NK-92 (cell line): ENCODE measurements around the gene APOC1.
"Not testable (repeated sequence)": the region's sequence is repeated elsewhere in the genome, so short reads cannot be mapped to it uniquely, and the experiment has no call there.

ENCODE experiments used
- DNase-seq: peaks from one replicate; lab custom pipeline; 2025; ENCODE audit not compliant: unreplicated experiment; lab: John Stamatoyannopoulos, UW

Gene APOC1

DNA sequence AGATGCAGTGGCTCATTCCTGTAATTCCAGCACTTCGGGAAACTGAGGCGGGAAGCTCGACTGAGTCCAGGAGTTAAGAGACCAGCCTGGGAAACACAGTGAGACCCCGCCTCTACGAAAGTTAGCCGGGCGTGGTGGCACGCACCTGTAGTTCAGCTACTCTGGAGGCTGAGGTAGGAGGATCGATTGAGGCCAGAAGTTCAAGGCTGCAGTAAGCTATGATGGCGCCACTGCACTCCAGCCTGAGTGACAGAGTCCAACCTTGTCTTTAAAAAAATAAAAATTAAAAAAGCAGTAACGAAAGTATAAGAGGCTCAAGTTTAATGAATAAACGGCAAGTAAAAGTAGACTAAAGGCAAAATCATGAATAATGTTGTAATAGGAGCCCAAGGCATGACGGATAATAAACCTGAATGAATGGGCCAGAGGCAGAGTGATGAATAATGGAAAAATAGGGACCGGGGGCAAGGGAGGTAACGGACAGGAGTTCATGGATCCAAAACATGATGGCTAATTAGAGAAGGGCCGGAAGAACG, 24.5 kb upstream of the APOC1 start:
- no peak for DNase-seq

DNA sequence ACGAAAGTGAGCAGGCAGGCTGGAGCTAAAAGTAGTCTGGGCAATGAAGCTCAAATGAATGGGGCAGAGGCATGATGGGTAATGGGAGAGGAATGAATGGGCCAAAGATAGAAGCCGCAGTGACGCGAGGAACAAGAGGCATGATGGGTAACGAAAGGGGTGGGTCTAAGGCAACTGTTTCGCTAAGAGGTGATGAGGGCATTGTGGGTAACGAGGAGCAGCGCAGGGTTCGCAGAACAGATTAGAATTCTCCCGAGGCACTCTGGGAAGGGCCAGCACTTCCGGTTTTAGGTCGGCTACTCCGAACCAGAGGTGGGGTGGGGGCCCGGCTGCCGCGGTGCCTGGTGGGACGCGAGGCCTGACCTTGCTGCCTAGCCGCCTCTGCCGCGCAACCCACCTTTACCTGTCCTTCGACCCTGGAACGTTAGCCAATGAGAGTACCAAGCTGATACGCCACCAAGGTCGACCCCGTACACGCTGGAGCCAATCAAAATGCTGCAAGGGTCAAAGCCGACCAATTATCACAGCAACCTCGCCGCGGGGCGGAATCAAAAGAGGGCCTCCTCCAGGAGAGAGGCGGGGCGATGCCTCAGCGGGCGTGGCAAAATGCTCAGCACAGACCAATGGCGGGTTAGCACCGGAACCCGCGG, 23.9 kb upstream of the APOC1 start:
- DNase-seq, result peak; percentile 98

DNA sequence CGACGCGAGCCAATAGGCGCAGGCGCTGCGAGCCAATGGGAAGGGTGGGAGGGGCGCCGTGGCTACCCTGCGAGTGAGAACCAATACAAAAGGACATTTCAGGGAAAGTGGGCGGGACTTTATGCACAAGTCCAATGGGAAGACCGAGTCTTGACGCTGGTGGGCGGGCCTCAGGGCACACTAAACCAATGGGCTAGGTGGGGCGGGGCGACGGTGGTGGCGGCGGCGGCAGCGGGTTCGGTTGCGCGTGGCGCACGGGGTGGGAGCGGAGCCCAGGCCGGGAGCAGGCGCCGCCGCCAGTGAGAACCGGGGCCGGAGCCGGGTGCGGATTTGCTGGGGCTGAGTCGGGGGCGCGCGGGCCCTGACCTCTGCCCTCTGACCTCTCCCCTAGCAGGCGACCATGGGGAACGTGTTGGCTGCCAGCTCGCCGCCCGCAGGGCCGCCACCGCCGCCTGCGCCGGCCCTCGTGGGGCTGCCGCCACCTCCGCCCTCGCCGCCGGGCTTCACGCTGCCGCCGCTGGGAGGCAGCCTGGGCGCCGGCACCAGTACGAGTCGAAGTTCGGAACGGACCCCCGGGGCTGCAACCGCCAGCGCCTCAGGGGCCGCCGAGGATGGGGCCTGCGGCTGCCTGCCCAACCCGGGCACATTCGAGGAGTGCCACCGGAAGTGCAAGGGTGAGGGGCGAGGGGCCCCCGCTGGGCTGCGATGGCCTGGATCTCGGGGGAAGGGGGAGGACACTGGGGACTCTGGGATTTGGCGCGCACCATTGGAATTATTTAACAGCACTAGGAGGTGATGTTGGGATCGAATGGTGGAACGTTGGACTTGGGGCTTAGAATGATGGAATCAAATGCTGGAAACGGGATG, 23.2 kb upstream of the APOC1 start, which contains the start of gene TOMM40:
TOMM40 (plus strand) TSS at position 239 of the 867 bp plus-strand sequence; CDS start at position 401, 162 bp downstream.
- no peak for DNase-seq

DNA sequence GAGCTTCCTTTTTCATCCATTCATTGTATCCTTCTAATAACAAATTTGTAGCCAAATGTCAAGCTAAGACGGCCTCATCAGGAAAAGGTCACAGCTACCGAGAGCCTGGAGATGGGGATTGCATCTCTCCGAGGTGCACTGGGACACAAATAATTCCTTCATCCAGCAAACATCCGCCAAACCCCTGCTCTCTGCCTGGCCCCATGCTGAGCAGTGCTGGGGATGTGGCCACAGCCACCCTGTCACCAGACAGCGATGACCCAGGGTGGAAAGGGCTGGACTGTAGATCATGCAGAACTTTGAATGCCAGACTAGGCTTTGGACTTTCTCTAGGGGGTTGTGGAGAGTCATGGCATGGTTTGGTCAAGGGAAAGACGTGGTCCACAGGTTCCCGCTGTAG, 21.5 kb upstream of the APOC1 start:
- no peak for DNase-seq

DNA sequence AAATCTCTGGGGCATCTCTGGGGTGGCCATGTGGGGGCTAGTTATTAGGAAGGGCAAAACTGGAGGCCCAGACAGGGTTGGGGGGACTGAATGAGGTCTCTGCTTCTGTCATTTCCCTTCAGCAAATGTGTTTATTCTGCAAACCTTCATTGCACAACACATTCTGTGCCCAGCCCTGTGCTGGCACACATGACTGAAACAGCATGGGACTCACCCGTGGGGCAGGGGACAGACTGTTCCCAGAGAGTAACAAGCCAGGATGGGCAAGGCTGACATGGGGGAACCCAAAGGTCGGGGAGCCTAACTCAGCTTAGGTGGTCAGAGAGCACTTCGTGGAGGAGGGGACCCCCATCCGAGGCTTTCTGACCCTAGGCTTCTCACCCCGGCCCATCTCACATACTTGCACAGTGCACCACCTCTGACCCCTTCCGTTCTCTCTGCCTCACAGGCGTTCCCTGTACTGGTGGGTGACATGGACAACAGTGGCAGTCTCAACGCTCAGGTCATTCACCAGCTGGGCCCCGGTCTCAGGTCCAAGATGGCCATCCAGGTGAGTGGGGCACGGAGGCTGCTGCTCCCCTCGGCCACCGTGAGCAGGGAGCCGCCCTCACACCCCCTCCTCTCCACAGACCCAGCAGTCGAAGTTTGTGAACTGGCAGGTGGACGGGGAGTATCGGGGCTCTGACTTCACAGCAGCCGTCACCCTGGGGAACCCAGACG, 20.9 kb upstream of the APOC1 start:
- DNase-seq, result no peak

DNA sequence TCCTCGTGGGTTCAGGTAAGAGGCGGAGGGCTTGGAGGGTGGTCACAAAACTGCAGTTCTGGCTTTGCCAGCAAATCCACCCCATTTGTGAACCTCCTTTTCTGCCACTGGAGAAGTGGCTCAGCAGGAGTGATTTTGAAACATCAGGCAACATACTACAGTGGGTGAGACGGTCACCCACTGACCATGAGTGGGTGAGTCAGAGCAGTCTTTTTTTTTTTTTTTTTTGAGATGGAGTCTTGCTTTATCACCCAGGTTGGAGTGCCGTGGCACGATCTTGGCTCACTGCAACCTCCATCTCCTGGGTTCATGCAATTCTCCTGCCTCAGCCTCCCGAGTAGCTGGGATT, 20.4 kb upstream of the APOC1 start:
- DNase-seq, result no peak

DNA sequence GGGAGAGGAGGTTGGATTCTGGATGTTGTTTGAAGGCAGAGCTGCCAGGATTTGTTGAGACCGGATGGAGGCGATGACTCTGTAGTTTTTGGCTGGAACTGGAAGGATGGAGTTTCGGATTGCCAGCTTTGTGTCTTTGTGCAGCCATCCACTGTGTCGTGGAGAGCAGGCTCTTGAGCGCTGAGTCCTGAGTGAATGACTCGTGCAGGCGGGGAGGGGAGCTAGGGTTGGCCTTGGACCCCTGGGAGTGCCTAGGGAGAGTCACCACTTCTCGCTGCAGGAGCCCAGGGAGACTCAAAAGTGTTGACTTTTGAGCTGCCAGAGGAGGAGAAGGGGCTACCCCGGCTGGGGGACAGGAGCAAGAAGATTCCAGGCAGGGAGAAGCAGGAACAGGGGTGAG, 19.5 kb upstream of the APOC1 start:
- DNase-seq, result no peak

DNA sequence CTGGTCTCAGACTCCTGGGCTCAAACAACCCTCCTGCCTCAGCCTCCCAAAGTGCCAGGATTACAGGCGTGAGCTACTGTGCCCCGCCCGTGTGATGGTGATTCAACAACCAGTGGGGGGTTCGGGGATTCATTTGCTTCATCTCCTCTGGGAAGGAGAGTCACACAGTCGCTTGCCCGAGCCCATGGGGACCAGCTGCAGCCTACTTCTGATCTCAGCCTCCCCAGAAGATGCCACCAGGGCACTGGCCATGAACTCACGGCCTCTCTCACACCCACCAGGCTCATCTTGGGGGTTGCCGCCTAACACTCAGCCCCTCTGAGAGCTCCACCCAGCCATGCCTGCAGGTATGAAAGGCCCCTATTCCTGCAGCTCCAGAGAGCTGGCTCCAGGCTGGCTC, 16.6 kb upstream of the APOC1 start:
- DNase-seq, result no peak

DNA sequence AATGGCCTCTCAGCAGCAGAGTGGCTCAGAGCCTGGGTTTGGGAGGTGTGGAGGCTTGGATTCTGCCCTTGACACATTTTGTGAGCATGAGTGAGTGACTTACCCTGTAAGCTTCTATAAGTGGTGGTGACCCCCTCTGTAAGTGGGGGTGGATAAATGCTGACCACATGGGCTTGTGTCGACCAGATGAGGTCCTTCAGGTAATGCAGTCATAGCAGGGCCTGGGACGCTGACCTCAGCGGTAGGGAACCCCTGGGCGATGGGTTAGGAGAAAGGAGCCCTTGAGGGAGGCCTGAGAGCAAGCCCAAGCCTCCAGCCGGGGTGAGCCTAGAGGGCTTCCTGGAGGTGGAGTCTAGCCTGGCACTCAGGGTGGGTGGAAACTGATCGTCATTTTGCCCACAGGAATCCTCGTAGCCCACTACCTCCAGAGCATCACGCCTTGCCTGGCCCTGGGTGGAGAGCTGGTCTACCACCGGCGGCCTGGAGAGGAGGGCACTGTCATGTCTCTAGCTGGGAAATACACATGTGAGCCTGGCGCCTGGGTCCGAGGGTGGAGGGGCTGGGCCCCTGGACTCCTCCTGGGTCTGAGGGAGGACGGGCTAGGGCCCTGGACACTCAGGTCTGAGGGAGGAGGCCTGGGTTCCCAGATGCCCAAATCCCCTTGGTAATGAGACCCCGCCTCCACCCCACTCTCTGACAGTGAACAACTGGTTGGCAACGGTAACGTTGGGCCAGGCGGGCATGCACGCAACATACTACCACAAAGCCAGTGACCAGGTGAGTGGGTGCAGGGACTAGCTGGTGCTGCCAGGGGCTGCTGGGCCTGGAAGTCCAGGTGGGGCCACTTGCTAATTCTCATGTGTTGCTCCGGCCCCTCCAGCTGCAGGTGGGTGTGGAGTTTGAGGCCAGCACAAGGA, 13.8 kb upstream of the APOC1 start:
- DNase-seq, result no peak

DNA sequence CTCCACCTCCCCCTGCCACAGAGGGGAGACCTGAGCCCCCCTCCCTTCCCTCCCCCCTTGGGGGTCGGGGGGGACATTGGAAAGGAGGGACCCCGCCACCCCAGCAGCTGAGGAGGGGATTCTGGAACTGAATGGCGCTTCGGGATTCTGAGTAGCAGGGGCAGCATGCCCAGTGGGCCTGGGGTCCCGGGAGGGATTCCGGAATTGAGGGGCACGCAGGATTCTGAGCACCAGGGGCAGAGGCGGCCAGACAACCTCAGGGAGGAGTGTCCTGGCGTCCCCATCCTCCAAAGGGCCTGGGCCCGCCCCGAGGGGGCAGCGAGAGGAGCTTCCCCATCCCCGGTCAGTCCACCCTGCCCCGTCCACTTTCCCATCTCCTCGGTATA, 11.2 kb upstream of the APOC1 start:
- no peak for DNase-seq

DNA sequence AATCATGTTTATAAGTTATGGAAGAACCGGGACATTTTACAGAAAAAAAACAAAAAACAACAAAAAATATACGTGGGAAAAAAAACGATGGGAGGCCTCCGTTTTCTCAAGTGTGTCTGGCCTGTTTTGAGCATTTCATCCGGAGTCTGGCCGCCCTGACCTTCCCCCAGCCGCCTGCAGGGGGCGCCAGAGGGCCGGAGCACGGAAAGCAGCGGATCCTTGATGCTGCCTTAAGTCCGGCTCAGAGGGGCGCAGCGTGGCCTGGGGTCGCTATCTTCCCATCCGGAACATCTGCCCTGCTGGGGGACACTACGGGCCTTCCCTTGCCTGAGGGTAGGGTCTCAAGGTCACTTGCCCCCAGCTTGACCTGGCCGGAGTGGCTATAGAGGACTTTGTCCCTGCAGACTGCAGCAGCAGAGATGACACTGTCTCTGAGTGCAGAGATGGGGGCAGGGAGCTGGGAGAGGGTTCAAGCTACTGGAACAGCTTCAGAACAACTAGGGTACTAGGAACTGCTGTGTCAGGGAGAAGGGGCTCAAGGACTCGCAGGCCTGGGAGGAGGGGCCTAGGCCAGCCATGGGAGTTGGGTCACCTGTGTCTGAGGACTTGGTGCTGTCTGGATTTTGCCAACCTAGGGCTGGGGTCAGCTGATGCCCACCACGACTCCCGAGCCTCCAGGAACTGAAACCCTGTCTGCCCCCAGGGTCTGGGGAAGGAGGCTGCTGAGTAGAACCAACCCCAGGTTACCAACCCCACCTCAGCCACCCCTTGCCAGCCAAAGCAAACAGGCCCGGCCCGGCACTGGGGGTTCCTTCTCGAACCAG, 10.6 kb upstream of the APOC1 start:
- DNase-seq, result no peak

DNA sequence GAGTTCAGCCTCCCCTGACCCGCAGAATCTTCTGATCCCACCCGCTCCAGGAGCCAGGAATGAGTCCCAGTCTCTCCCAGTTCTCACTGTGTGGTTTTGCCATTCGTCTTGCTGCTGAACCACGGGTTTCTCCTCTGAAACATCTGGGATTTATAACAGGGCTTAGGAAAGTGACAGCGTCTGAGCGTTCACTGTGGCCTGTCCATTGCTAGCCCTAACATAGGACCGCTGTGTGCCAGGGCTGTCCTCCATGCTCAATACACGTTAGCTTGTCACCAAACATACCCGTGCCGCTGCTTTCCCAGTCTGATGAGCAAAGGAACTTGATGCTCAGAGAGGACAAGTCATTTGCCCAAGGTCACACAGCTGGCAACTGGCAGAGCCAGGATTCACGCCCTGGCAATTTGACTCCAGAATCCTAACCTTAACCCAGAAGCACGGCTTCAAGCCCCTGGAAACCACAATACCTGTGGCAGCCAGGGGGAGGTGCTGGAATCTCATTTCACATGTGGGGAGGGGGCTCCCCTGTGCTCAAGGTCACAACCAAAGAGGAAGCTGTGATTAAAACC, 9.9 kb upstream of the APOC1 start:
- no peak for DNase-seq

DNA sequence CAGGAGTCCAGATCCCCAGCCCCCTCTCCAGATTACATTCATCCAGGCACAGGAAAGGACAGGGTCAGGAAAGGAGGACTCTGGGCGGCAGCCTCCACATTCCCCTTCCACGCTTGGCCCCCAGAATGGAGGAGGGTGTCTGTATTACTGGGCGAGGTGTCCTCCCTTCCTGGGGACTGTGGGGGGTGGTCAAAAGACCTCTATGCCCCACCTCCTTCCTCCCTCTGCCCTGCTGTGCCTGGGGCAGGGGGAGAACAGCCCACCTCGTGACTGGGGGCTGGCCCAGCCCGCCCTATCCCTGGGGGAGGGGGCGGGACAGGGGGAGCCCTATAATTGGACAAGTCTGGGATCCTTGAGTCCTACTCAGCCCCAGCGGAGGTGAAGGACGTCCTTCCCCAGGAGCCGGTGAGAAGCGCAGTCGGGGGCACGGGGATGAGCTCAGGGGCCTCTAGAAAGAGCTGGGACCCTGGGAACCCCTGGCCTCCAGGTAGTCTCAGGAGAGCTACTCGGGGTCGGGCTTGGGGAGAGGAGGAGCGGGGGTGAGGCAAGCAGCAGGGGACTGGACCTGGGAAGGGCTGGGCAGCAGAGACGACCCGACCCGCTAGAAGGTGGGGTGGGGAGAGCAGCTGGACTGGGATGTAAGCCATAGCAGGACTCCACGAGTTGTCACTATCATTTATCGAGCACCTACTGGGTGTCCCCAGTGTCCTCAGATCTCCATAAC, 8.8 kb upstream of the APOC1 start, which contains the start of gene APOE:
APOE (plus strand) TSS at position 360 of the 724 bp plus-strand sequence. CDS start 829 bp downstream, outside the sequence.
- no peak for DNase-seq

DNA sequence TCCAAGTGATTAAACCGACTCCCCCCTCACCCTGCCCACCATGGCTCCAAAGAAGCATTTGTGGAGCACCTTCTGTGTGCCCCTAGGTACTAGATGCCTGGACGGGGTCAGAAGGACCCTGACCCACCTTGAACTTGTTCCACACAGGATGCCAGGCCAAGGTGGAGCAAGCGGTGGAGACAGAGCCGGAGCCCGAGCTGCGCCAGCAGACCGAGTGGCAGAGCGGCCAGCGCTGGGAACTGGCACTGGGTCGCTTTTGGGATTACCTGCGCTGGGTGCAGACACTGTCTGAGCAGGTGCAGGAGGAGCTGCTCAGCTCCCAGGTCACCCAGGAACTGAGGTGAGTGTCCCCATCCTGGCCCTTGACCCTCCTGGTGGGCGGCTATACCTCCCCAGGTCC, 6.8 kb upstream of the APOC1 start:
- no peak for DNase-seq

DNA sequence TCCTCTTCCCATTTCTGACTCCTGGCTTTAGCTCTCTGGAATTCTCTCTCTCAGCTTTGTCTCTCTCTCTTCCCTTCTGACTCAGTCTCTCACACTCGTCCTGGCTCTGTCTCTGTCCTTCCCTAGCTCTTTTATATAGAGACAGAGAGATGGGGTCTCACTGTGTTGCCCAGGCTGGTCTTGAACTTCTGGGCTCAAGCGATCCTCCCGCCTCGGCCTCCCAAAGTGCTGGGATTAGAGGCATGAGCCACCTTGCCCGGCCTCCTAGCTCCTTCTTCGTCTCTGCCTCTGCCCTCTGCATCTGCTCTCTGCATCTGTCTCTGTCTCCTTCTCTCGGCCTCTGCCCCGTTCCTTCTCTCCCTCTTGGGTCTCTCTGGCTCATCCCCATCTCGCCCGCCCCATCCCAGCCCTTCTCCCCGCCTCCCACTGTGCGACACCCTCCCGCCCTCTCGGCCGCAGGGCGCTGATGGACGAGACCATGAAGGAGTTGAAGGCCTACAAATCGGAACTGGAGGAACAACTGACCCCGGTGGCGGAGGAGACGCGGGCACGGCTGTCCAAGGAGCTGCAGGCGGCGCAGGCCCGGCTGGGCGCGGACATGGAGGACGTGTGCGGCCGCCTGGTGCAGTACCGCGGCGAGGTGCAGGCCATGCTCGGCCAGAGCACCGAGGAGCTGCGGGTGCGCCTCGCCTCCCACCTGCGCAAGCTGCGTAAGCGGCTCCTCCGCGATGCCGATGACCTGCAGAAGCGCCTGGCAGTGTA, 6.2 kb upstream of the APOC1 start:
- DNase-seq, result no peak

DNA sequence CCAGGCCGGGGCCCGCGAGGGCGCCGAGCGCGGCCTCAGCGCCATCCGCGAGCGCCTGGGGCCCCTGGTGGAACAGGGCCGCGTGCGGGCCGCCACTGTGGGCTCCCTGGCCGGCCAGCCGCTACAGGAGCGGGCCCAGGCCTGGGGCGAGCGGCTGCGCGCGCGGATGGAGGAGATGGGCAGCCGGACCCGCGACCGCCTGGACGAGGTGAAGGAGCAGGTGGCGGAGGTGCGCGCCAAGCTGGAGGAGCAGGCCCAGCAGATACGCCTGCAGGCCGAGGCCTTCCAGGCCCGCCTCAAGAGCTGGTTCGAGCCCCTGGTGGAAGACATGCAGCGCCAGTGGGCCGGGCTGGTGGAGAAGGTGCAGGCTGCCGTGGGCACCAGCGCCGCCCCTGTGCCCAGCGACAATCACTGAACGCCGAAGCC, 5.6 kb upstream of the APOC1 start:
- DNase-seq, result no peak

DNA sequence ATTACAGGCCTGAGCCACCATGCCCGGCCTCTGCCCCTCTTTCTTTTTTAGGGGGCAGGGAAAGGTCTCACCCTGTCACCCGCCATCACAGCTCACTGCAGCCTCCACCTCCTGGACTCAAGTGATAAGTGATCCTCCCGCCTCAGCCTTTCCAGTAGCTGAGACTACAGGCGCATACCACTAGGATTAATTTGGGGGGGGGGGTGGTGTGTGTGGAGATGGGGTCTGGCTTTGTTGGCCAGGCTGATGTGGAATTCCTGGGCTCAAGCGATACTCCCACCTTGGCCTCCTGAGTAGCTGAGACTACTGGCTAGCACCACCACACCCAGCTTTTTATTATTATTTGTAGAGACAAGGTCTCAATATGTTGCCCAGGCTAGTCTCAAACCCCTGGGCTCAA, 4.6 kb upstream of the APOC1 start:
- no peak for DNase-seq

DNA sequence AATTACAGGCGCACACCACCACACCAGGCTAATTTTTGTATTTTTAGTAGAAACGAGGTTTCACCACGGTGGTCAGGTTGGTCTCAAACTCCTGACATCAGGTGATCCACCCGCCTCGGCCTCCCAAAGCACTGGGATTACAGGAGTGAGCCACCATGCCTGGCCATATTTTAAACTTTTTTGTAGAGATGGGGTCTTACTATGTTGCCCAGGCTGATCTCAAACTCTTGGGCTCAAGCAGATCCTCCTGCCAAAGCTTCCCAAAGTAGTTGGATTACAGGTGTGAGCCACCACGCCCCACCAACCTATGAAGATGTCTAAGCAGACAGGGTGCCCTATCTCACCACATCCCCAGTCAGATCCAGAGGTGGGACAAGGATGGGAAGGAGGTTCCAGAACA, 2.5 kb upstream of the APOC1 start:
- DNase-seq, result not testable (repeated sequence)
